Left ventricle myocardium inferior (tissue), 1 donor: ENCODE measurements around the gene CUX1. TPM values are rescaled to one million over a fixed set of nuclear protein-coding genes. Genes with fewer than 3 reads are reported as not detected.

Experiments used
- DNase-seq: peaks from one replicate; pipeline ENCODE4 v3.0.0-alpha.2; 2020
- H3K27ac ChIP-seq: fragments of 200-600 bp; replicated peaks from 2 replicates; pipeline ENCODE4 v1.8.0; 2021
- H3K27me3 ChIP-seq: fragments of 200-600 bp; 2 replicates; pipeline ENCODE4 v1.8.0; 2021; ENCODE audit warnings: low read depth
- H3K36me3 ChIP-seq: fragments of 200-600 bp; 2 replicates; pipeline ENCODE4 v1.8.0; 2021
- H3K4me1 ChIP-seq: fragments of 200-600 bp; 2 replicates; pipeline ENCODE4 v1.8.0; 2021
- H3K4me3 ChIP-seq: fragments of 200-600 bp; 2 replicates; pipeline ENCODE4 v1.8.0; 2021; ENCODE audit warnings: mild to moderate bottlenecking, moderate library complexity
- H3K9me3 ChIP-seq: fragments of 200-600 bp; replicated peaks from 2 replicates; pipeline ENCODE4 v1.8.0; 2021
- intact Hi-C: fragments of 100-400 bp; cut with micrococcal nuclease; formaldehyde crosslinking; loops from one replicate; pipeline ENCODE4 v1.11.0; 2022
- total RNA-seq: library from RNA; stranded (reverse); fragmentation: NEBNext Ultra II Directional; extraction: Animal tissue kit (Norgen Biotek cat#: 25700); gene quantifications from one replicate; pipeline ENCODE4 v1.2.1, GENCODE V29; 2021
- TF ChIP-seq, protein P1 (sequence below): fragments of 200-600 bp; IDR thresholded peaks from 2 replicates; pipeline ENCODE4 v1.8.0; 2021; ENCODE audit warnings: antibody characterized with exemption, mild to moderate bottlenecking, borderline replicate concordance
- donor health status: DM: no; HTN: yes; CAD: no; lungs with severe emphysema.

The CUX1 gene
- total RNA-seq, 1 donor from 2014 or later, result 125 TPM

DNA sequence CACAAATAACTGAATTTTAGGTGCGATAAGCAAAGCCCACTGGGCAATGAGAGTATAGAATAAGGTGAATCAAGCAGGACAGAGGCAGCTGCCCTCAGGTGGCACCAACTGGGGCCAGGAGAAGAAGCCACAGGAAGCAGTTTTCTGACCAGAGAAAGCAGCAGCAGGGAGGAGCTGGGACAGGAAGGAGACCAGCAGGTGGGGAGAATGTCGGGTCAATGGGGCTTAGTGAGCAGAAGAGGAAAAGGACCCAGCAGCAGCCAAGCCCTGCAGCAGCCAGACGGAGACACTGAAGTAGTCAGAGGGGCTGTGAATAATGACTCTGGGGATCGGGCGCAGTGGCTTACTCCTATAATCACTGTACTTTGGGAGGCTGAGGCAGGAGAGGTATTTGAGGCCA, 259.7 kb downstream of the CUX1 start:
- Histone ChIP-seq H3K36me3 (peaks cover 17% of the 10 kb centered on the region), H3K27ac (no peak overlapping the region), H3K27me3 (no peaks in the 10 kb centered on the region), H3K9me3 (peaks cover under 1% of the 10 kb centered on the region), H3K4me1 (peaks cover 46% of the 10 kb centered on the region), H3K4me3 (no peak overlapping the region)
- TF ChIP-seq, protein P1, sequence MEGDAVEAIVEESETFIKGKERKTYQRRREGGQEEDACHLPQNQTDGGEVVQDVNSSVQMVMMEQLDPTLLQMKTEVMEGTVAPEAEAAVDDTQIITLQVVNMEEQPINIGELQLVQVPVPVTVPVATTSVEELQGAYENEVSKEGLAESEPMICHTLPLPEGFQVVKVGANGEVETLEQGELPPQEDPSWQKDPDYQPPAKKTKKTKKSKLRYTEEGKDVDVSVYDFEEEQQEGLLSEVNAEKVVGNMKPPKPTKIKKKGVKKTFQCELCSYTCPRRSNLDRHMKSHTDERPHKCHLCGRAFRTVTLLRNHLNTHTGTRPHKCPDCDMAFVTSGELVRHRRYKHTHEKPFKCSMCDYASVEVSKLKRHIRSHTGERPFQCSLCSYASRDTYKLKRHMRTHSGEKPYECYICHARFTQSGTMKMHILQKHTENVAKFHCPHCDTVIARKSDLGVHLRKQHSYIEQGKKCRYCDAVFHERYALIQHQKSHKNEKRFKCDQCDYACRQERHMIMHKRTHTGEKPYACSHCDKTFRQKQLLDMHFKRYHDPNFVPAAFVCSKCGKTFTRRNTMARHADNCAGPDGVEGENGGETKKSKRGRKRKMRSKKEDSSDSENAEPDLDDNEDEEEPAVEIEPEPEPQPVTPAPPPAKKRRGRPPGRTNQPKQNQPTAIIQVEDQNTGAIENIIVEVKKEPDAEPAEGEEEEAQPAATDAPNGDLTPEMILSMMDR, result no peak
- DNase-seq, result no peak
- intact Hi-C loops, result no loop called here

DNA sequence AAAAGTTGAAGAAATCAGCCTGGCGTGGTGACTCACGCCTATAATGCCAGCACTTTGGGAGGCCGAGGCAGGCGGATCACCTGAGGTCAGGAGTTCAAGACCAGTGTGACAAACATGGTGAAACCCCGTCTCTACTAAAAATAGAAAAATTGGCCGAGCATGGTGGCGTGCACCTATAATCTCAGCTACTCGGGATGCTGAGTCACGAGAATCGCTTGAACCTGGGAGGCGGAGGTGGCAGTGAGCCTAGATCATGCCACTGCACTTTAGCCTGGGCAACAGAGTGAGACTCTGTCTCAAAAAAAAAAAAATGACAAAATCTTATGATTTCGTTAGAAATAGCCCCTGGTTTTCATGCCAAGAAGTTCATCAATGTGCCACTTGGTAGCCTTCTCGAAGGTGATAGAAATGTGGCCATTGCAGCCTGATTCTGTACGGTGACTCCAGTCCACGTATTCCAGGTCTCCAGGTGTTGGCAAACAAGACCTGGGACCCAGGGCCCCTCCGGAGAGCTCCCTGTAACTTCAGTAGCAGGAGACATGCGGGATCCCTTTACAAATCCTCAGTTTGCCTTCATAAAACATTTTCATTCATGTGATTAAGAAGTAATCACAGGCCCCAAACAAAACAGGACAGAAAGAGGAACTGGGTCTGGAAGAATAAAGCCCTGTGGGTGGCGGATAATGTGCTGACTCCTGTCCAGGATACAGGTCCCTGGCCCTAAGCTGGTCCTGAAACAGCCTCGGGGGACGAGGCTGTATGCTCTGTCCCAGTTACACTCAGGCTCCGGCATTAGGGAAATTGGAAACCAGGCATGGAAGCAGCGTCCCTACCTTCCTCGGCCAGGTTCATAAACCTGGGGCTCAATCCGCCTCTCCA, 262.0 kb downstream of the CUX1 start:
- Histone ChIP-seq H3K4me3 (peak overlapping the region; percentile 12), H3K4me1 (peaks cover 41% of the 10 kb centered on the region), H3K27me3 (no peaks in the 10 kb centered on the region), H3K9me3 (peaks cover 14% of the 10 kb centered on the region), H3K36me3 (peaks cover 16% of the 10 kb centered on the region), H3K27ac (peak overlapping the region; percentile 58)
- intact Hi-C loops, result no loop called here
- DNase-seq, result no peak
- TF ChIP-seq, protein P1, result no peak

DNA sequence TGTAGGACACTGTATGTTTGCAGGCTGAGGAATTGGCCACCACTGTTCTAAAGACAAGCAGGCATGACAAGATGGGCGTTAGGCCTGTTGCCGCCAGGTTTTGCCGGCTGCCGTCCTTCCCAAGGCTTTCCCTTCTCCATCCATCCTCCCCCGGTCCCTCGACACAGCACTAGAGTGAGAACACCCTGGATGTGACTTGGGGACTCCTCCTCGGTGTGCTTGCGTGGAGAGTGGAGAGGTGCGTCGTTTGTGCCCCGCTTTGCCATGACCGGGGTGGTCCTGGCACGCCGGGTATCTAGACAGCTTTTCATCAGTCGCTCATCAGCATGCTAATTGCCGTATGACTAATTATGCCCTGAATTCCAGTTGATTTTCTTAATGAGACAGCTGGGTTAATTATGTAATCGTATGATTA, 262.6 kb downstream of the CUX1 start:
- TF ChIP-seq, protein P1, result no peak
- no peaks in the 10 kb centered on the region for H3K27me3 ChIP-seq
- H3K9me3 ChIP-seq, result peaks cover 15% of the 10 kb centered on the region
- H3K27ac ChIP-seq, result peak overlapping the region; percentile 58
- H3K36me3 ChIP-seq, result peaks cover 15% of the 10 kb centered on the region
- peaks cover 35% of the 10 kb centered on the region for H3K4me1 ChIP-seq
- intact Hi-C loops, result no loop called here
- DNase-seq, result no peak
- H3K4me3 ChIP-seq, result peak overlapping the region; percentile 12

DNA sequence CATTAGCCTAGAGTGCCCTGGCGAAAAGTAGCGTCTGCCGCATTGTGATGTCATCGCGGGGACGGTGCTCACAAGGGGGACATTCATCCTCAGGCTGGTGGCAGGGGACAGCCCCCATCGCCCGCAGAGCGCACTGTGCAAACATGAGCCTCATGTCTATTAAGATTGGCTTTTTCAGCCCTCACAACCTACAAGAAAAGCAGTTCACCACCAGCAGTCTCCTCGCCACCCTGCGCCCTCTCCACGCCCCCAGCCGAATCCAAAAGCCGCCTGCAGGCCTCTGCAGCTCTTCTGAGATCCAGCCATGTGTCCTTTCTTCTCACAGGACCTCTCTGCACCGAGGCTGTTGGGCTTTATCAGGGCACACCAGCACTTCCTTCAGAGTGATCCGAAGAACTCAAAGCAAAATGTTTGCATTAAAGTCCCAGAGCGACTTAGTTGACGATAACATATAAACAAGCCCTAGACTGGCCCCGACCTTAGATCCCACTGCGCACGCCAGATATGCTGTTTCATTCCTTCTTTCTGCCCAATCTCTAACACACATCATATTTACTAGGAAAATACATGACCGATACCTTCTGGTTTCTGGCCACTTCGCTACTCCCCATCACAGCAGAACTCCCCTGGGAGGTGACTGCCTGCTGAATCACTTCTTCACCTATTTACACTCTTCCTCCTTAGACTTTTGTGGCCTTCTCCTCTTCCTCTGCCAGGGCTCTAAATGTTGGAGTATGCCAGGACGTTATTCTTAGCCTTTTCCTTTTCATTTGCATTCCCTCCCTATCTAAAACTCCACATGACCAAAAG, 263.2 kb downstream of the CUX1 start:
- no peak for DNase-seq
- Histone ChIP-seq H3K4me3 (peak overlapping the region; percentile 12), H3K4me1 (peaks cover 34% of the 10 kb centered on the region), H3K36me3 (peaks cover 12% of the 10 kb centered on the region), H3K9me3 (peaks cover 22% of the 10 kb centered on the region), H3K27me3 (no peaks in the 10 kb centered on the region), H3K27ac (peak overlapping the region; percentile 58)
- TF ChIP-seq, protein P1, result no peak
- intact Hi-C loops, result no loop called here

DNA sequence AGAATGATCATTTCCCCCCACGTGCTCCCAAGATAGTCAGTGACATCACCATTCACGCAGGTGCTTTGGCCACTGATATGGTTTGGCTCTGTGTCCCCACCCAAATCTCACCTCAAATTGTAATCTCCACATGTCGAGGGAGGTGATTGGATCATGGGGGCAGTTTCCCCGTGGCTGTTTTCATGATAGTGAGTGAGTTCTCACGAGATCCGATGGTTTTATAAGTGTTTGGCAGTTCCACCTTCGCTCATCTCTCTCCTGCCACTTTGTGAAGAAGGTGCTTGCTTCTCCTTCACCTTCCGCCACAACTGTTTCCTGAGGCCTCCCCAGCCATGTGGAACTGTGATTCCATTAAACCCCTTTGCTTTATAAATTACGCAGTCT, 263.8 kb downstream of the CUX1 start:
- no peak for DNase-seq
- Histone ChIP-seq H3K27ac (peak overlapping the region; percentile 58), H3K4me3 (no peak overlapping the region), H3K4me1 (peaks cover 34% of the 10 kb centered on the region), H3K9me3 (peaks cover 26% of the 10 kb centered on the region), H3K27me3 (no peaks in the 10 kb centered on the region), H3K36me3 (peaks cover 10% of the 10 kb centered on the region)
- TF ChIP-seq, protein P1, result no peak
- intact Hi-C loops, result no loop called here
